IPS DF 4.7 (cell line): ENCODE results near the gene TMEM126B.

ENCODE experiments used
- DNase-seq: peaks from one replicate; pipeline ENCODE4 v3.0.0-alpha.2; 2013; ENCODE audit warnings: low spot score; ENCODE audit errors: extremely low read depth

Gene TMEM126B

DNA sequence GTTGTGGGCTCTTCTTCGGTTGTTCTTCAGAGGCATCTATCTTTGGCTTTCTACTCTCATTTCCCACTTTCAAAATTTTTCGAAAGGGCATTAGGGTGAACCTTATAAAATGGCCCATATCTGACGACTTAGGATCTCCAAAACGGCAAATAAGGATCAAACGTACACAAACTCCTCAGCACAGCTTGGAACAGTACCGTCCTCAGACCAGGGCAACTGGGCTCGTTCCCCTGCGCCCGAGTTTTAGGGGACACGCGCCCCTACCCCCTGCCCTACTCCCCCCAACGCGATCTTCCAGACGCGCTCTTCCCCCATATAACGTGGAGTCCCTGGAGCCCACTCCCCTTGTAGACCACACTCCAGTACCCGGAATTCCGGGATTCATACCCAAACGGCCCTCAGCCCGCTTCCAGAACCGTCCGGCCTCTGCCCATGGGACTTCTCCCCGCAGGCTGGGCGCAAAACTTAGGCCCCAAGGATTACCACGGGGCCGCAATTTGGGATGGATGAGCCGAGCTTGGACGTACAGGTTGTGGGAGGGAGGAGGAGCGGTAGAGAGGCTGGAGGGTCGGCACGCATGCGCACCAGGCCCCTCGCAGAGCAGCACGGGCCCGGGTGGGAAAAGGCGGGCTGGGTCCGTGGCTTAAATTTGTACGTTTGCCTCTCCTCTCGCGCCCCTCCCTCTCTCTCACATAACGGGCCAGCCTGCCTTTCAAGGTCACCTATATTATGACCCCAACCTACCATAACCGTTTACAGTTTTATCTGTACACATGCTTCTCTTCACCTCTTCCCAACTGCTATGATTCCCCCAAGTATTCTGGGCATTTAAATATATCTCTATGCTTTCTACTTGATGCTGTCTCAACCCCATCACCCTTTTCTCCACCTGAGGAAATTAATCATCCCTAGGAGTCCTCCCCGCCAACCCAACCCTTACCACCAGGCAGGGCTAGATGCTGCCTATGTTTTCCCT, 54.2 kb downstream of the TMEM126B start:
- DNase-seq: no peak

DNA sequence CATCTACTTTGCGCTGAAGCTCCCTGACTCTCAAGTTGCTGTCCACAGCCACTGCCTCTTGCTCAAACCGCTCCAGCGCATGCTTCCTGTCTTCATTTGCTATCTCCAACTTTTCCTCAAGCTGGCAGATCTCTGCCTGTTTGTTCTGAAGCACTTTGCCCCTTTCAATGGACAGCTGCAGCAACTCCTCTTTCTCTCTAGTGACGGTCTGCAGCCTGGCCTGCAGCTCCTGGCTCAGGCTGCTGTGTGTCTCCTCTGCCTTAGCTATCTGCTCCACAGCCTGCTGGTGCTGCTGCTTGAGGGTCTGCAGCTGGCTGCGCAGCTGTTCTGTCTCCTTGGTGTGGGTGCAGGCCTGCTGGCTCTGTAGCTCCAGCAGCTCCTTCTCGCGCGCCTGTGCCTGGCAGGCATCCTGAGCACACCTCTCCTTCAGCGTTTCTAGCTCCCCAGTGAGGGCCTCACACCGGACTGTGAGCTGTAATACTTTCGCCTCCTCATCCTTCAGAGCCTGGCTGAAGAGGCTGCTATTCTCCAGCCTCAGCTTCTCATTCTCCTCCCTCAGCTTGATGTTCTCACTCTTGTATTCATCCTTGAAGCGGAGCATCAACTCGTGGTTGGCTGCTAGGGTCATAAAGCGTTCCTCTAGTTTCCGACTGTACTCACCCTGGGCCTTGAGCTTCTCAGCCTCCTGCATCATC, 56.9 kb downstream of the TMEM126B start:
- no peak for DNase-seq

GRCh38 chr11:85685820-85686459, 57.5 kb downstream of the TMEM126B start, which contains the start of gene CCDC89:
Gene CCDC89, minus strand, starts transcription at chr11:85686195. Its CDS starts 65 bp downstream, at chr11:85686130.
- no peak for DNase-seq
